Adrenal gland (tissue), 19 donors: ENCODE results near the gene OR2A42. TPM values are rescaled to one million over a fixed set of nuclear protein-coding genes. Genes with fewer than 3 reads are reported as not detected.
"Not testable (repeated sequence)": the region's sequence is repeated elsewhere in the genome, so short reads cannot be mapped to it uniquely, and the experiment has no call there.

Experiments
- DNase-seq, 7 donors: peaks; one replicate each; pipeline ENCODE4 v3.0.0-alpha.2; 2019 to 2020
- H3K27ac ChIP-seq, 5 donors: fragments of 200-600 bp; sonication (generic) in 4 of 5; 1 replicate in 3 of 5; 2 replicates in 2 of 5; pipeline versions ENCODE4 v1.5.1 to v1.8.0; 2016 to 2020; ENCODE audit warnings: mild to moderate bottlenecking in 1 of 5
- H3K27me3 ChIP-seq: fragments of 200-600 bp; 2 replicates; pipeline ENCODE4 v1.8.0; 2021
- H3K36me3 ChIP-seq, 2 donors: fragments of 200-600 bp; replicated peaks in 1 of 2; 1 replicate in 1 of 2; 2 replicates in 1 of 2; pipeline versions ENCODE4 v1.5.1 to v1.8.0; 2018 to 2022
- H3K4me1 ChIP-seq, 2 donors: fragments of 200-600 bp; replicated peaks in 1 of 2; 1 replicate in 1 of 2; 2 replicates in 1 of 2; pipeline versions ENCODE4 v1.5.1 to v1.8.0; 2018 to 2021
- H3K4me3 ChIP-seq, 4 donors: fragments of 200-600 bp; sonication (generic) in 3 of 4; one replicate each; pipeline ENCODE4 v1.5.1; 2016 to 2018
- H3K9me3 ChIP-seq, 3 donors: fragments of 200-600 bp; sonication (generic) in 1 of 3; replicated peaks in 1 of 3; 1 replicate in 2 of 3; 2 replicates in 1 of 3; pipeline versions ENCODE4 v1.5.1 to v1.8.0; 2016 to 2021
- WGBS, 4 donors: extraction: QIAGEN DNeasy Blood & Tissue Kit in 2 of 4; methylation state at CpG; one replicate each; pipeline versions ENCODE4 v1.1.5 to v1.1.7; 2013 to 2017; 5-methylcytosine and 5-hydroxymethylcytosine counted together
- intact Hi-C, 2 donors: fragments of 100-400 bp; cut with DNase I; formaldehyde crosslinking; loops; one replicate each; pipeline versions ENCODE4 v1.14.1 to v1.15.0; 2022 to 2023
- long read RNA-seq, 10 donors: library from polyadenylated mRNA in 3 of 10; unstranded in 2 of 10; stranded (forward) in 1 of 10; transcript quantifications; one replicate each; pipeline ENCODE4 v2.0.0 and lab custom pipeline, GENCODE V29; 2021 to 2026
- polyA plus RNA-seq, 3 donors: library from polyadenylated mRNA; stranded (reverse); fragments of 200-250 nt in 2 of 3; fragments of 350-450 nt in 1 of 3; fragmentation: Illumina TruSeq in 1 of 3; extraction: RNeasy Lipid Tissue Mini Kit (QIAGEN cat#74804) in 1 of 3; gene quantifications; one replicate each; pipeline ENCODE4 v1.2.3, GENCODE V29; 2013 to 2014
- total RNA-seq, 9 donors: library from RNA; depleted of rRNA in 4 of 9; stranded (reverse); fragments of >200 nt in 4 of 9; fragments of 120-200 nt in 1 of 9; fragmentation: NEBNext Ultra II Directional in 1 of 9; extraction: Animal tissue kit (Norgen Biotek cat#: 25700) in 1 of 9; gene quantifications; one replicate each; pipeline versions ENCODE4 v1.1.0 to v1.2.4, GENCODE V29; 2013 to 2023
- donor health status: healthy with polysubstance abuse.
- donor health status: Bipolar disorder and iron deficiency.
- donor health status: DM: yes; HTN: yes; CAD: no.
- donor health status: DM: no; HTN: no; CAD: no.
- donor health status: DM: no; HTN: no; CAD: no.
- donor health status: DM: yes; HTN: yes; CAD: no.

Gene OR2A42
- total RNA-seq (under 1 TPM in 3 of 9 donors, not detected in 6; 0.11 to 0.18 (median 0.14) TPM), polyA plus RNA-seq (under 1 TPM; 0.07 to 0.16 (median 0.11) TPM)
- long read RNA-seq, donor 1 = 0 reads
- long read RNA-seq, donor 2 = 0 reads
- long read RNA-seq, donor 3 = 0 reads
- long read RNA-seq, donor 4 = 0 reads
- long read RNA-seq, donor 5 = 0 reads
- long read RNA-seq, donor 6 = 0 reads
- long read RNA-seq, donor 7 = 0 reads
- long read RNA-seq, donor 8 = 0 reads
- long read RNA-seq, donor 9 = 0 reads
- long read RNA-seq, donor 10 = 0 reads

GRCh38 chr7:144239365-144239764, at the start of gene OR2A42:
Gene OR2A42 (minus strand): TSS chr7:144239605. CDS start chr7:144232843, 6,762 bp downstream.
- 90 to 100% (median 93%) methylated on average over 1 of the region's 2 CpGs for WGBS, 4 donors
- DNase-seq, H3K36me3 ChIP-seq, H3K27ac ChIP-seq, H3K27me3 ChIP-seq, H3K4me3 ChIP-seq, H3K9me3 ChIP-seq, H3K4me1 ChIP-seq, intact Hi-C loops: not testable (repeated sequence)

- DNase-seq, H3K27me3 ChIP-seq, intact Hi-C loops, H3K4me3 ChIP-seq, H3K4me1 ChIP-seq, H3K36me3 ChIP-seq, H3K9me3 ChIP-seq, H3K27ac ChIP-seq: not testable (repeated sequence)
- WGBS, 4 donors = no CpG with 5 or more reads among the region's 3 CpGs
Measured at GRCh38 chr7:144287171-144287784, 47.9 kb upstream of the OR2A42 start.

GRCh38 chr7:144283716-144284115, 44.3 kb upstream of the OR2A42 start:
- WGBS, 4 donors = no CpG with 5 or more reads among the region's 6 CpGs

DNA sequence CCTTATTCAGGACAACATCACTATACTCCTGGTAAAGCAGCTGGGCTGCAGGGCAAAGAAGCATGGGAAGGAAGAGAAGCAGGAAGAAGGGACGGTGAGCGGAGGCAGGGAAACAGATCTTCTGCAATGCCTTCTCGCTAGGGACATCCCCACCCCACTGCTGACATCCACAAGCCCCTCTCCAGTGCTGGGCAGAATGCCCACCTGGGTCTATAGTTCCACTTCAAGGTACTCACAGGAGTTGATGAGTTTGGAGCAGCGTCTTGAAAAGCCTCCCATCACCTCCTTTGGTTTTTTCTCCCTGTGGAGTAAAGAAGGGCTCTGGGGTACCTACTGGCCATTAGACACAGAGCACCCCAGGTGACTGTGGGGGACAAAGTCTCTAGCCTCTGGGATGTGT, 43.1 kb upstream of the OR2A42 start:
- H3K9me3 ChIP-seq, H3K27me3 ChIP-seq, H3K4me1 ChIP-seq, H3K27ac ChIP-seq, DNase-seq, intact Hi-C loops, H3K4me3 ChIP-seq, H3K36me3 ChIP-seq: not testable (repeated sequence)
- 69 to 94% (median 86%) methylated on average over 1 to 4 of the region's 4 CpGs for WGBS, 4 donors

More at GRCh38 chr7:144283716-144284115, 44.3 kb upstream of the OR2A42 start:
- H3K27me3 ChIP-seq, H3K36me3 ChIP-seq, DNase-seq, H3K27ac ChIP-seq, H3K4me3 ChIP-seq, H3K9me3 ChIP-seq, intact Hi-C loops, H3K4me1 ChIP-seq: not testable (repeated sequence)

- H3K9me3 ChIP-seq, H3K27ac ChIP-seq, H3K4me1 ChIP-seq, H3K36me3 ChIP-seq, DNase-seq, intact Hi-C loops, H3K27me3 ChIP-seq, H3K4me3 ChIP-seq: not testable (repeated sequence)
- WGBS, 4 donors = no CpG with 5 or more reads among the region's 8 CpGs
Measured at GRCh38 chr7:144281981-144282380, 42.6 kb upstream of the OR2A42 start.

- H3K27me3 ChIP-seq, H3K4me1 ChIP-seq, DNase-seq, intact Hi-C loops, H3K9me3 ChIP-seq, H3K4me3 ChIP-seq, H3K36me3 ChIP-seq, H3K27ac ChIP-seq: not testable (repeated sequence)
- 78 to 100% (median 93%) methylated on average over 2 to 4 of the region's 6 CpGs for WGBS, 4 donors
Measured at GRCh38 chr7:144280010-144280409, 40.6 kb upstream of the OR2A42 start.

GRCh38 chr7:144275281-144275680, 35.9 kb upstream of the OR2A42 start:
- H3K4me3 ChIP-seq, H3K4me1 ChIP-seq, DNase-seq, H3K27ac ChIP-seq, H3K27me3 ChIP-seq, intact Hi-C loops, H3K9me3 ChIP-seq, H3K36me3 ChIP-seq: not testable (repeated sequence)
- 89 to 97% (median 92%) methylated on average over 4 of the region's 6 CpGs; no CpG with 5 or more reads in 1 of the 4 donors for WGBS, 4 donors

- H3K9me3 ChIP-seq, H3K4me3 ChIP-seq, H3K27me3 ChIP-seq, H3K27ac ChIP-seq, H3K36me3 ChIP-seq, DNase-seq, H3K4me1 ChIP-seq, intact Hi-C loops: not testable (repeated sequence)
- 100% methylated on average over 2 of the region's 19 CpGs; no CpG with 5 or more reads in 2 of the 4 donors for WGBS, 4 donors
Measured at GRCh38 chr7:144269188-144269587, 29.8 kb upstream of the OR2A42 start, which contains the start of gene CTAGE8. Gene CTAGE8 (minus strand): TSS chr7:144269288. CDS start chr7:144269250, 38 bp downstream.

GRCh38 chr7:144264692-144265091, 25.3 kb upstream of the OR2A42 start, which contains the start of gene OR2A7:
Gene OR2A7 (minus strand): TSS chr7:144264792. CDS start chr7:144259628, 5,164 bp downstream.
- intact Hi-C loops, H3K4me3 ChIP-seq, H3K36me3 ChIP-seq, H3K4me1 ChIP-seq, DNase-seq, H3K27ac ChIP-seq, H3K27me3 ChIP-seq, H3K9me3 ChIP-seq: not testable (repeated sequence)
- WGBS, 4 donors = 83 to 95% (median 90%) methylated on average over 3 to 6 of the region's 7 CpGs

GRCh38 chr7:144262128-144262527, 22.7 kb upstream of the OR2A42 start:
- no CpG with 5 or more reads among the region's 2 CpGs for WGBS, 4 donors
- intact Hi-C loops, DNase-seq, H3K36me3 ChIP-seq, H3K27ac ChIP-seq, H3K4me3 ChIP-seq, H3K27me3 ChIP-seq, H3K4me1 ChIP-seq, H3K9me3 ChIP-seq: not testable (repeated sequence)

GRCh38 chr7:144259067-144259466, 19.7 kb upstream of the OR2A42 start:
- intact Hi-C loops, H3K27ac ChIP-seq, H3K36me3 ChIP-seq, H3K9me3 ChIP-seq, H3K27me3 ChIP-seq, H3K4me3 ChIP-seq, H3K4me1 ChIP-seq, DNase-seq: not testable (repeated sequence)
- WGBS, 4 donors = no CpG with 5 or more reads among the region's 14 CpGs
